Loucy (cell line): ENCODE results near the gene KRTAP4-1.

ENCODE experiments used
- EZH2phosphoT487 ChIP-seq: fragments of 200-600 bp; IDR thresholded peaks from 2 replicates; pipeline ENCODE4 v1.6.1; 2018; ENCODE audit warnings: antibody characterized with exemption, mild to moderate bottlenecking, moderate library complexity, borderline replicate concordance
- TF ChIP-seq, protein P1 (sequence below): fragments of 200-600 bp; sonication (generic); conservative IDR thresholded peaks from 2 replicates; pipeline ENCODE4 v1.5.1; 2014; ENCODE audit warnings: mild to moderate bottlenecking, antibody characterized with exemption, low read length

GRCh38 chr17:41215681-41216080, 31.0 kb upstream of the KRTAP4-1 start:
- TF ChIP-seq, protein P1, sequence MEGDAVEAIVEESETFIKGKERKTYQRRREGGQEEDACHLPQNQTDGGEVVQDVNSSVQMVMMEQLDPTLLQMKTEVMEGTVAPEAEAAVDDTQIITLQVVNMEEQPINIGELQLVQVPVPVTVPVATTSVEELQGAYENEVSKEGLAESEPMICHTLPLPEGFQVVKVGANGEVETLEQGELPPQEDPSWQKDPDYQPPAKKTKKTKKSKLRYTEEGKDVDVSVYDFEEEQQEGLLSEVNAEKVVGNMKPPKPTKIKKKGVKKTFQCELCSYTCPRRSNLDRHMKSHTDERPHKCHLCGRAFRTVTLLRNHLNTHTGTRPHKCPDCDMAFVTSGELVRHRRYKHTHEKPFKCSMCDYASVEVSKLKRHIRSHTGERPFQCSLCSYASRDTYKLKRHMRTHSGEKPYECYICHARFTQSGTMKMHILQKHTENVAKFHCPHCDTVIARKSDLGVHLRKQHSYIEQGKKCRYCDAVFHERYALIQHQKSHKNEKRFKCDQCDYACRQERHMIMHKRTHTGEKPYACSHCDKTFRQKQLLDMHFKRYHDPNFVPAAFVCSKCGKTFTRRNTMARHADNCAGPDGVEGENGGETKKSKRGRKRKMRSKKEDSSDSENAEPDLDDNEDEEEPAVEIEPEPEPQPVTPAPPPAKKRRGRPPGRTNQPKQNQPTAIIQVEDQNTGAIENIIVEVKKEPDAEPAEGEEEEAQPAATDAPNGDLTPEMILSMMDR, result no peak
- TF ChIP-seq EZH2phosphoT487, result no peak
